GM12874 (cell line): ENCODE results near the gene ELAPOR1.

Source experiments
- TF ChIP-seq, protein P1 (sequence below): IDR thresholded peaks from 2 replicates; pipeline ENCODE4 v1.5.1; 2011; ENCODE audit warnings: low read depth, mild to moderate bottlenecking, control low read depth, low read length, moderate library complexity; ENCODE audit not compliant: insufficient read depth

The ELAPOR1 gene

GRCh38 chr1:109104364-109105151, 9.4 kb upstream of the ELAPOR1 start:
- TF ChIP-seq, protein P1, sequence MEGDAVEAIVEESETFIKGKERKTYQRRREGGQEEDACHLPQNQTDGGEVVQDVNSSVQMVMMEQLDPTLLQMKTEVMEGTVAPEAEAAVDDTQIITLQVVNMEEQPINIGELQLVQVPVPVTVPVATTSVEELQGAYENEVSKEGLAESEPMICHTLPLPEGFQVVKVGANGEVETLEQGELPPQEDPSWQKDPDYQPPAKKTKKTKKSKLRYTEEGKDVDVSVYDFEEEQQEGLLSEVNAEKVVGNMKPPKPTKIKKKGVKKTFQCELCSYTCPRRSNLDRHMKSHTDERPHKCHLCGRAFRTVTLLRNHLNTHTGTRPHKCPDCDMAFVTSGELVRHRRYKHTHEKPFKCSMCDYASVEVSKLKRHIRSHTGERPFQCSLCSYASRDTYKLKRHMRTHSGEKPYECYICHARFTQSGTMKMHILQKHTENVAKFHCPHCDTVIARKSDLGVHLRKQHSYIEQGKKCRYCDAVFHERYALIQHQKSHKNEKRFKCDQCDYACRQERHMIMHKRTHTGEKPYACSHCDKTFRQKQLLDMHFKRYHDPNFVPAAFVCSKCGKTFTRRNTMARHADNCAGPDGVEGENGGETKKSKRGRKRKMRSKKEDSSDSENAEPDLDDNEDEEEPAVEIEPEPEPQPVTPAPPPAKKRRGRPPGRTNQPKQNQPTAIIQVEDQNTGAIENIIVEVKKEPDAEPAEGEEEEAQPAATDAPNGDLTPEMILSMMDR = no peak

DNA sequence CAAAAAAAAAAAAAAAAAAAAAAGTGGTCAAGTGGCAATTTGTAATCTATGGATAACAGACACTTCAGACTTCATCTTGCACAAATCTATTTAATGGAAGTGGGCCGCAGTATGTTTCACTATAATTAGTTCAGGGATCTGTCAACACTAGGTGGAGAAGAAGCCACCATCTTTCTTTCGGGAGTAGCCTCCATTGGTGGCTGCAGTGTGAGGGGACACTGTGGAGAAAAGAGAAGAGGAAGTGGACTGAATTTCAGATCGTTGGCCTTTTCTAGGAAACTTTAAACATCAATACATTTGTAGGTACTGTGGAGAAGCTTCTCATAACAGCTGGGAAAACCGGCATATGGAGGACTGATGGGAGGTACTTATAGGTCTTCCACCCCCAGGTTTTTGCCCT, 8.0 kb upstream of the ELAPOR1 start:
- TF ChIP-seq, protein P1 = no peak

GRCh38 chr1:109107785-109108184, 6.1 kb upstream of the ELAPOR1 start:
- TF ChIP-seq, protein P1 = no peak

DNA sequence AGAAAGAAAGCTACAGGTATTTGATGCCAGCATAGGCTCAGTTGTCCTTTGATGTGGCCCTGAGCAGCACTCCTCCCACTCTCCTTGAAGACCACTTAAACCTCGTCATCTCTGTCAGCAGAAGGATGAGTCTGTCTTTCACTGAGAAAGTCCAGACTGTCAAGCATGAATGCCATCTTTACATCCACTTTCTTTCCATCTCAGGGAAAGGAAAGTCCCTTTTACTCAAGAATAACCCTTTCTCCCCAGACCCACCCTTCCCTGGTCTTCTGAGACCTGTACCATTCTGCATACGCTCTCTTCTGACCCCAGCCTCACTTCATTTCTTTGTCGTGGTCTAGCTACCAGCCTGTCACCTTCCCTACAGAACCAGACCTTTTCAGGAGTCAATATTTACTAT, 4.0 kb upstream of the ELAPOR1 start:
- TF ChIP-seq, protein P1 = no peak

GRCh38 chr1:109111386-109112055, 2.4 kb upstream of the ELAPOR1 start:
- TF ChIP-seq, protein P1 = no peak

DNA sequence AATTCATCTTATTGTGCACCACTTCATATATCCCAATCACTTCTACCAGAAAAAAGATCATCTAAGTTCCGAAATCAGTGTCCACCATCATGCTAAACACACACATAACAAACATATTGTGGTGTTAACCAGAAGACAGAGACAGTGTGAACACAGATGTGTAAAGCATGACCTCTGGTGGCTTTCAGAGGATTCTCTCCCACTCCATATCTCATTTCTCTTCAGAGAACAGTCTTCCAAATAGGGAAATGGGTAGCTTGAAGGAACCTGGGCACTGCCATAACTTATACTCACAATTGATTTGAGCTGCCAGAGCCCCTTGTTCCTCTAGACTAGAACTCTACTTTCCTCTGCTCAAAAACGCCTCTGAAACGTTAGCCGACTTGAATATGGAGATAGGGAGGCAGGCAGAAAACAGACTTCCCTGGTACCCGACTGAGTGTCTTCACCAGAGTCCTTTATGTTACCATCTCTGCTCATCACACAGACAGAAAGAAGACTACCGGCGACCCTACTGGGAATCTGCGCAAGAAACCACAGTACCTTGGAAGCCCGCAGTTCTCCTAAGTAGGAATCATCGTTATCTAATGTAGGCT, 1.8 kb upstream of the ELAPOR1 start:
- TF ChIP-seq, protein P1 = peak; percentile 32; the same call in 1 of the 2 replicates

DNA sequence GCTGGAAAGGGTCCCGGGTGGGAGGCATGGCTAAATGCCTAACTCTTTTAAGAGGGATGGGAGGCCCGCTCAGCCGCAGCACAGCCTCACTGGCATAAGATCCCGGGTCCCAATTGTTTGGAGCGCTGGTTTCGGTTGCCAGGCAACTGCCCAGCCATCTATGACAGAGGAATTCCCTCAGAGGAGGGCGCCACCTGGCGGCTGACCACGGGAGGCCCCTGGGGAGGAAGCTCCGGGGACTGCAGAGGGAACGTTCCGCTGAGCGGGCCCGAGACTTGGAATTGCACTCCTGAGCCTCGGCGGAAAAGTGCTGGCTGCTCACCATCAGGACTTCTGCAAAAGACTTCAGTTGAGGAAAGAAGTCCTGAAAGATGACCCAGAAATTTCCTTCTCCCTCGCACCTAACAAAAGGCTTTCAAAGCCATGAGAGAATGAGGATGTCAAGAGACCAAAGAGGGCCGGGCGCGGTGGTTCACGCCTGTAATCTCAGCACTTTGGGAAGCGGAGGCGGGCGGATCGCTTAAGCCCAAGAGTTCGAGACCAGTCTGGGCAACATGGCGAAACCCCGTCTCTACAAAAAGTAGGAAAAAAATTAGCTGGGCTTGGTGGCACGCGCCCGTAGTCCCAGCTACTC, 1.1 kb upstream of the ELAPOR1 start:
- TF ChIP-seq, protein P1 = peak; percentile 95
